KOPT-K1 (cell line): Measurements from ENCODE around the gene WWC1.

Experiments
- H3K27ac ChIP-seq: fragments of 200-600 bp; sonication (generic); 2 replicates; pipeline ENCODE4 v1.5.1; 2016; ENCODE audit warnings: antibody characterized with exemption, mild to moderate bottlenecking, low read depth, low read length; ENCODE audit not compliant: poor library complexity, severe bottlenecking
- H3K36me3 ChIP-seq: fragments of 200-600 bp; sonication (generic); 2 replicates; pipeline ENCODE4 v1.5.1; 2017; ENCODE audit warnings: antibody characterized with exemption, mild to moderate bottlenecking, low read length, moderate library complexity; ENCODE audit not compliant: insufficient read depth
- H3K9me3 ChIP-seq: fragments of 200-600 bp; sonication (generic); 2 replicates; pipeline ENCODE4 v1.5.1; 2017; ENCODE audit warnings: antibody characterized with exemption, low read length, mild to moderate bottlenecking; ENCODE audit not compliant: insufficient read depth, poor library complexity, severe bottlenecking

Gene WWC1

DNA sequence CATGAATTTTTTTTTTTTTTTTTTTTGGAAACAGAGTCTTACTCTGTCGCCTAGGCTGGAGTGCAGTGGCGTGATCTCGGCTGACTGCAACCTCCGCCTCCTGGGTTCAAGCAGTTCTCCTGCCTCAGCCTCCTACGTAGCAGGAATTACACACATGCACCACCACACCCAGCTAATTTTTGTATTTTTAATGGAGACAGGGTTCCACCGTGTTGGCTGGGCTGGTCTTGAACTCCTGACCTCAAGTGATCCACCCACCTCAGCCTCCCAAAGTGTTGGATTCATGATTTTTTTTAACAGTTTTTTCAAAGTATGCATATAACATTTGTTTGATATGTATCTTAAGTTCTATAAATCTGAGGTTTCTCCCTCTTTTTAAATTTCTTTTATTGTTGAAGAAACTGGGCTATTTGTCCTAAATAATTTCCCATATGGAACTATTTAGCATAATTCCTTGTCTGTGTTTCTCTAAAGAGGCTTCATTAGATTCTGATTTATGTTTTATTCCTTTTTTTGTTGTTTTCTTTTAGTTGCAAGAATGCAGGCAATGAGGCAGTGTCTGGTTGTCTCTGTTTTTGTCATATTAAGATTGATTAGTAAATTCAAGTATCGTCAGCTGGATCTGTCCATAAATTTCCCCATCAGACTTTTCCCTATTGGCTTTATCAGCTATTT is 211.3 kb downstream of the WWC1 start:
- Histone ChIP-seq H3K9me3 (no peaks in the 10 kb centered on the region), H3K27ac (no peak overlapping the region), H3K36me3 (peaks cover 89% of the 10 kb centered on the region)

DNA sequence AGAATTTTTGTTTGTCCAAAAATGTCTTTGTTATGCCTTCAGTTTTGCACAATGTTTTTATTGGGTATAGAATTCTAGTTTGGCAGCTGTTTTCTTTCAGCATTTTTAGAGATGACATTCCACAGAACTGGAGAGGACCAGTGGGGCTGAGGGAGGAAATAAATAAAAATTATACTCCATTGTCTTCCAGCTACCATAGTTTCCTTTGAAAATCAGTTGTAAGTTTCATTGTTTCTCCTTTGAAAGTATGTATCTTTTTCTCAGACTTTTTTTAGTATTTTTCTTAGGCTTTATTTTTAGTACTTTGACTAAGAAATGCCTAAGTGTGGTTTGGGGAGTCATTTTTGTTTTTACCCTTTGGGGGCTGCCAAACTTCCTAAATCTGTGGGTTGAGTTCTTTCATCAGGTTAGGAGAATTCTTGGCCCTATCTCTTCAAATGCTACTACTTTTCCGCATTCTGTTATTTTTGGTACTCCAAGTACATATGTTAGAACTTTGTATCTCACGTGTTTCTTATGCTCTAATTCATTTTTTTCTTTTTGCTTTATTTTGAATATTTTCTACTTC is 222.5 kb downstream of the WWC1 start:
- H3K27ac ChIP-seq = no peak overlapping the region
- H3K36me3 ChIP-seq = peaks cover 100% of the 10 kb centered on the region
- H3K9me3 ChIP-seq = peaks cover 17% of the 10 kb centered on the region
